MG63 (cell line): ENCODE measurements around the gene TRMT112. TPM values are rescaled to one million over a fixed set of nuclear protein-coding genes. Genes with fewer than 3 reads are reported as not detected.

ENCODE experiments used
- DNase-seq: peaks from one replicate; pipeline ENCODE4 v3.0.0-alpha.2; 2020
- H3K27me3 ChIP-seq: fragments of 250-450 bp; sonication (Bioruptor Pico); 2 replicates; pipeline ENCODE4 v1.5.1; 2020; ENCODE audit warnings: mild to moderate bottlenecking, moderate library complexity
- H3K36me3 ChIP-seq: fragments of 250-450 bp; sonication (Bioruptor Pico); 2 replicates; pipeline ENCODE4 v1.5.1; 2020; ENCODE audit warnings: mild to moderate bottlenecking, moderate library complexity
- H3K4me3 ChIP-seq: fragments of 250-450 bp; sonication (Bioruptor Pico); 2 replicates; pipeline ENCODE4 v1.5.1; 2020; ENCODE audit warnings: mild to moderate bottlenecking, moderate library complexity
- H3K9me3 ChIP-seq: fragments of 250-450 bp; sonication (Bioruptor Pico); 2 replicates; pipeline ENCODE4 v1.5.1; 2020; ENCODE audit warnings: mild to moderate bottlenecking, moderate library complexity
- total RNA-seq: library from RNA; depleted of rRNA; stranded (reverse); fragments of >200 nt; shearing (Covaris generic); gene quantifications from 2 replicates; pipeline ENCODE4 v1.2.3, GENCODE V29; 2014; ENCODE audit warnings: low replicate concordance; rRNA removed

TRMT112 gene
- total RNA-seq, 1 experiment from 2014 or later, result 356 TPM

- H3K9me3 ChIP-seq, result no peaks in the 10 kb centered on the region
- no peak for DNase-seq
- no peak overlapping the region for H3K4me3 ChIP-seq
- no peaks in the 10 kb centered on the region for H3K27me3 ChIP-seq
- H3K36me3 ChIP-seq, result peaks cover 26% of the 10 kb centered on the region
Measured at GRCh38 chr11:64281957-64282770, 35.2 kb downstream of the TRMT112 start.

GRCh38 chr11:64278576-64279190 is 38.7 kb downstream of the TRMT112 start:
- H3K36me3 ChIP-seq, result peaks cover 34% of the 10 kb centered on the region
- H3K4me3 ChIP-seq, result no peak overlapping the region
- no peak for DNase-seq
- H3K9me3 ChIP-seq, result no peaks in the 10 kb centered on the region
- no peaks in the 10 kb centered on the region for H3K27me3 ChIP-seq

GRCh38 chr11:64276653-64277431 is 40.5 kb downstream of the TRMT112 start:
- no peaks in the 10 kb centered on the region for H3K9me3 ChIP-seq
- peaks cover 24% of the 10 kb centered on the region for H3K36me3 ChIP-seq
- no peaks in the 10 kb centered on the region for H3K27me3 ChIP-seq
- peak; percentile 95 for DNase-seq
- H3K4me3 ChIP-seq, result no peak overlapping the region

GRCh38 chr11:64275841-64276240 is 41.5 kb downstream of the TRMT112 start:
- DNase-seq, result no peak
- peaks cover 26% of the 10 kb centered on the region for H3K36me3 ChIP-seq
- H3K4me3 ChIP-seq, result no peak overlapping the region
- H3K27me3 ChIP-seq, result no peaks in the 10 kb centered on the region
- no peaks in the 10 kb centered on the region for H3K9me3 ChIP-seq

- H3K4me3 ChIP-seq, result no peak overlapping the region
- DNase-seq, result no peak
Measured at GRCh38 chr11:64275031-64275800, 42.1 kb downstream of the TRMT112 start.

GRCh38 chr11:64269540-64270220 is 47.7 kb downstream of the TRMT112 start:
- Histone ChIP-seq H3K9me3 (no peaks in the 10 kb centered on the region), H3K4me3 (peak overlapping the region; percentile 60), H3K36me3 (peaks cover 10% of the 10 kb centered on the region), H3K27me3 (no peaks in the 10 kb centered on the region)
- DNase-seq, result peak; percentile 99

More at GRCh38 chr11:64275031-64275800, 42.1 kb downstream of the TRMT112 start:
- peaks cover 23% of the 10 kb centered on the region for H3K36me3 ChIP-seq
- no peaks in the 10 kb centered on the region for H3K9me3 ChIP-seq
- no peaks in the 10 kb centered on the region for H3K27me3 ChIP-seq

- Histone ChIP-seq H3K36me3 (peaks cover 10% of the 10 kb centered on the region), H3K27me3 (no peaks in the 10 kb centered on the region), H3K9me3 (no peaks in the 10 kb centered on the region), H3K4me3 (peak overlapping the region; percentile 60)
- DNase-seq, result peak; percentile 74
Measured at GRCh38 chr11:64268893-64269539, 48.3 kb downstream of the TRMT112 start.

- peak; percentile 60 for DNase-seq
- H3K36me3 ChIP-seq, result peaks cover 11% of the 10 kb centered on the region
- no peaks in the 10 kb centered on the region for H3K9me3 ChIP-seq
- H3K27me3 ChIP-seq, result no peaks in the 10 kb centered on the region
- peak overlapping the region; percentile 60 for H3K4me3 ChIP-seq
Measured at GRCh38 chr11:64268025-64268892, 49.1 kb downstream of the TRMT112 start.

GRCh38 chr11:64267207-64267945 is 50.0 kb downstream of the TRMT112 start:
- Histone ChIP-seq H3K36me3 (peaks cover 17% of the 10 kb centered on the region), H3K9me3 (no peaks in the 10 kb centered on the region), H3K4me3 (no peak overlapping the region), H3K27me3 (no peaks in the 10 kb centered on the region)
- DNase-seq, result no peak

Other genes with a start within 250 kb of the TRMT112 start
- 14.1 and 44.1 TPM in 2 replicates for gene MACROD1, start 151.4 kb downstream of the TRMT112 start, total RNA-seq
- 254 and 287 TPM in 2 replicates for gene STIP1, start 131.4 kb downstream of the TRMT112 start, total RNA-seq
- gene FERMT3, start 110.8 kb downstream of the TRMT112 start, total RNA-seq, result not detected in 2 replicates
- gene TRPT1, start 91.4 kb downstream of the TRMT112 start, total RNA-seq, result 24.6 and 26.3 TPM in 2 replicates
- 21.5 and 34.2 TPM in 2 replicates for gene NUDT22, start 91.3 kb downstream of the TRMT112 start, total RNA-seq
- gene DNAJC4, start 87.0 kb downstream of the TRMT112 start, total RNA-seq, result 1.6 and 3.5 TPM in 2 replicates
- gene VEGFB, start 83.0 kb downstream of the TRMT112 start, total RNA-seq, result 9.3 and 19.0 TPM in 2 replicates
- 22.8 and 50.8 TPM in 2 replicates for gene FKBP2, start 76.5 kb downstream of the TRMT112 start, total RNA-seq
- gene PPP1R14B, start 70.6 kb downstream of the TRMT112 start, total RNA-seq, result 506 and 662 TPM in 2 replicates
- 24.8 and 37.4 TPM in 2 replicates for gene PLCB3, start 66.0 kb downstream of the TRMT112 start, total RNA-seq
- gene BAD, start 32.9 kb downstream of the TRMT112 start, total RNA-seq, result 127 and 166 TPM in 2 replicates
- 14.9 and 15.0 TPM in 2 replicates for gene GPR137, start 31.7 kb downstream of the TRMT112 start, total RNA-seq
- gene KCNK4, start 26.3 kb downstream of the TRMT112 start, total RNA-seq, result not detected in 2 replicates
- not detected in 2 replicates for gene CATSPERZ, start 17.2 kb downstream of the TRMT112 start, total RNA-seq
- gene ESRRA, start 12.0 kb downstream of the TRMT112 start, total RNA-seq, result 52.0 and 79.2 TPM in 2 replicates
- gene PRDX5, start 562 bp upstream of the TRMT112 start, total RNA-seq, result 291 and 333 TPM in 2 replicates
- gene CCDC88B, start 22.6 kb upstream of the TRMT112 start, total RNA-seq, result 1.8 and 3.0 TPM in 2 replicates
- 73.7 and 94.2 TPM in 2 replicates for gene RPS6KA4, start 41.6 kb upstream of the TRMT112 start, total RNA-seq
- not detected in 2 replicates for gene SLC22A11, start 238.4 kb upstream of the TRMT112 start, total RNA-seq